ENCODE measurements around the gene WDR33.

DNA sequence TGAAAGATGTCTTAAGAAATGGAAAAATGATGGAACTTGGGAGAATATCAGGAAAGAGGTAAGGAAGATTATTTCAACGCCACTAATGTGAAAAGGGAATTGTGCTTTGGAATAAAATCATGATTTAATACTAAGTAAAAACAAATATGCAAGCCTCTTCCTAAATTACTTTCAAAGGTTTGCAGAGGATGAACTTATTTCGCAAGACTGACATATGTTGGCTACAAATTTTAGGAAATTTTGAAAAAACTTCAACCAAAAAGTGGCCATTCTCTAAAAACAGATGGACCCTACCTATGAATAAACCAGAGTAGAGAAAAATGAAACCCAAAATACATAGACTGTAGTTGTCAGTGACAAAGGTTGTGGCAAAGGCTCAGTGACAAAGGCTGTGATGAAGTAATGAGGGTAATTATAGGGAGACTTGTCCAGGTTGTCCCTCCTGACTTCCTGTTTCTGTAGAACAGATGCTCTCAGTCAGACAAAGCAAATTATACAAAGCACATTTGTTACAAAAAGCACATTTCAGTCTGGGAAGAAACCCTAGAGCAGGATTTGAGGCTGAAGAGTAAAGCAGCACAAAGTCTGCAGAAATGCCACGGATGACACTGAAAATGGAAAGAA lies 70.2 kb downstream of the WDR33 start:
- TF ChIP-seq POLR2A (IDR thresholded peaks at IDR 0.05): no peak
- TF ChIP-seq, protein P1, sequence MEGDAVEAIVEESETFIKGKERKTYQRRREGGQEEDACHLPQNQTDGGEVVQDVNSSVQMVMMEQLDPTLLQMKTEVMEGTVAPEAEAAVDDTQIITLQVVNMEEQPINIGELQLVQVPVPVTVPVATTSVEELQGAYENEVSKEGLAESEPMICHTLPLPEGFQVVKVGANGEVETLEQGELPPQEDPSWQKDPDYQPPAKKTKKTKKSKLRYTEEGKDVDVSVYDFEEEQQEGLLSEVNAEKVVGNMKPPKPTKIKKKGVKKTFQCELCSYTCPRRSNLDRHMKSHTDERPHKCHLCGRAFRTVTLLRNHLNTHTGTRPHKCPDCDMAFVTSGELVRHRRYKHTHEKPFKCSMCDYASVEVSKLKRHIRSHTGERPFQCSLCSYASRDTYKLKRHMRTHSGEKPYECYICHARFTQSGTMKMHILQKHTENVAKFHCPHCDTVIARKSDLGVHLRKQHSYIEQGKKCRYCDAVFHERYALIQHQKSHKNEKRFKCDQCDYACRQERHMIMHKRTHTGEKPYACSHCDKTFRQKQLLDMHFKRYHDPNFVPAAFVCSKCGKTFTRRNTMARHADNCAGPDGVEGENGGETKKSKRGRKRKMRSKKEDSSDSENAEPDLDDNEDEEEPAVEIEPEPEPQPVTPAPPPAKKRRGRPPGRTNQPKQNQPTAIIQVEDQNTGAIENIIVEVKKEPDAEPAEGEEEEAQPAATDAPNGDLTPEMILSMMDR (IDR thresholded peaks at IDR 0.05): no peak
